Neural cell (in vitro differentiated cells): ENCODE measurements around the gene RNF213. TPM values are rescaled to one million over a fixed set of nuclear protein-coding genes. Genes with fewer than 3 reads are reported as not detected.

Experiments used
- H2AFZ ChIP-seq: fragments of 200-600, 300-800 bp; sonication (generic), shearing (Covaris generic); 2 replicates; pipeline ENCODE4 v1.6.0; 2014; ENCODE audit warnings: low read depth, mild to moderate bottlenecking, antibody characterized with exemption, low read length, moderate library complexity
- H3F3A ChIP-seq: fragments of 200-600 bp; shearing (Covaris generic); 2 replicates; pipeline ENCODE4 v1.6.1; 2016; ENCODE audit warnings: mild to moderate bottlenecking, moderate library complexity, mixed read lengths, antibody characterized with exemption, low read length; ENCODE audit not compliant: insufficient read depth, poor library complexity, severe bottlenecking
- H3K27ac ChIP-seq: fragments of 200-600, 300-800 bp; sonication (generic), shearing (Covaris generic); 2 replicates; pipeline ENCODE4 v1.5.1; 2014; ENCODE audit warnings: mild to moderate bottlenecking, low read length, moderate library complexity
- H3K27me3 ChIP-seq: fragments of 300-800, 200-600 bp; sonication (generic), shearing (Covaris generic); 2 replicates; pipeline ENCODE4 v1.6.0; 2014; ENCODE audit warnings: mild to moderate bottlenecking, low read depth, low read length, moderate library complexity; ENCODE audit not compliant: insufficient read depth
- H3K36me3 ChIP-seq: fragments of 300-800, 200-600 bp; sonication (generic), shearing (Covaris generic); 2 replicates; pipeline ENCODE4 v1.5.1; 2014; ENCODE audit warnings: mild to moderate bottlenecking, antibody characterized with exemption, low read length, moderate library complexity; ENCODE audit not compliant: insufficient read depth
- H3K4me2 ChIP-seq: fragments of 300-800, 200-600 bp; sonication (generic), shearing (Covaris generic); 2 replicates; pipeline ENCODE4 v1.6.0; 2014; ENCODE audit warnings: mild to moderate bottlenecking, low read length
- H3K4me3 ChIP-seq: fragments of 300-800, 200-600 bp; sonication (generic), shearing (Covaris generic); 2 replicates; pipeline ENCODE4 v1.5.1; 2014; ENCODE audit warnings: mild to moderate bottlenecking, low read length, moderate library complexity
- H3K79me2 ChIP-seq: fragments of 200-600 bp; shearing (Covaris generic); replicated peaks from 2 replicates; pipeline ENCODE4 v1.6.0; 2014; ENCODE audit warnings: mild to moderate bottlenecking, low read length, moderate library complexity; ENCODE audit not compliant: insufficient read depth
- H3K9ac ChIP-seq: fragments of 300-800, 200-600 bp; sonication (generic), shearing (Covaris generic); 2 replicates; pipeline ENCODE4 v1.6.1; 2016; ENCODE audit warnings: mild to moderate bottlenecking, low read length, mixed read lengths
- H3K9me2 ChIP-seq: fragments of 200-600 bp; shearing (Covaris generic); 2 replicates; pipeline ENCODE4 v1.6.1; 2016; ENCODE audit warnings: mild to moderate bottlenecking, low read length, mixed read lengths; ENCODE audit not compliant: insufficient read depth
- H3K9me3 ChIP-seq: fragments of 200-600, 300-800 bp; sonication (generic), shearing (Covaris generic); 2 replicates; pipeline ENCODE4 v1.6.1; 2016; ENCODE audit warnings: mild to moderate bottlenecking, mixed run types, low read length, moderate library complexity, mixed read lengths
- H4K20me1 ChIP-seq: fragments of 200-600 bp; shearing (Covaris generic); 2 replicates; pipeline ENCODE4 v1.6.1; 2016; ENCODE audit warnings: mild to moderate bottlenecking, mixed run types; ENCODE audit not compliant: insufficient read depth
- EP300 ChIP-seq: fragments of 450-650 bp; conservative IDR thresholded peaks from 2 replicates; pipeline ENCODE4 v1.6.1; 2014; ENCODE audit warnings: antibody characterized with exemption, mild to moderate bottlenecking, moderate library complexity; ENCODE audit not compliant: poor library complexity, severe bottlenecking
- EZH2 ChIP-seq: fragments of 200-600, 300-800 bp; shearing (Covaris generic), sonication (generic); IDR thresholded peaks from 2 replicates; pipeline ENCODE4 v1.6.1; 2014; ENCODE audit warnings: antibody characterized with exemption, low read length, borderline replicate concordance, mild to moderate bottlenecking; ENCODE audit not compliant: insufficient read depth, poor library complexity, severe bottlenecking
- MXI1 ChIP-seq: fragments of 450-650 bp; conservative IDR thresholded peaks from 2 replicates; pipeline ENCODE4 v1.6.1; 2014; ENCODE audit warnings: antibody characterized with exemption, mild to moderate bottlenecking; ENCODE audit not compliant: poor library complexity, severe bottlenecking
- POLR2AphosphoS5 ChIP-seq: IDR thresholded peaks from 2 replicates; pipeline ENCODE4 v1.6.1; 2012
- RAD21 ChIP-seq: fragments of 450-650 bp; conservative IDR thresholded peaks from 2 replicates; pipeline ENCODE4 v1.6.1; 2014; ENCODE audit warnings: antibody characterized with exemption, mild to moderate bottlenecking, moderate library complexity
- REST ChIP-seq: IDR thresholded peaks from 2 replicates; pipeline ENCODE4 v1.6.1; 2012; ENCODE audit warnings: borderline replicate concordance
- SMC3 ChIP-seq: fragments of 450-650 bp; conservative IDR thresholded peaks from 2 replicates; pipeline ENCODE4 v1.6.1; 2014; ENCODE audit warnings: antibody characterized with exemption, mild to moderate bottlenecking, moderate library complexity; ENCODE audit not compliant: poor library complexity
- TAF1 ChIP-seq: IDR thresholded peaks from 2 replicates; pipeline ENCODE4 v1.6.1; 2012; ENCODE audit warnings: low read depth
- polyA plus RNA-seq: library from polyadenylated mRNA; depleted of rRNA; stranded (reverse); fragments of >200 nt; gene quantifications from 2 replicates; pipeline ENCODE4 v1.2.3, GENCODE V29; 2014
- TF ChIP-seq, protein P1 (sequence below): fragments of 450-650 bp; IDR thresholded peaks from 2 replicates; pipeline ENCODE4 v1.5.1; 2014; ENCODE audit warnings: antibody characterized with exemption, mild to moderate bottlenecking, moderate library complexity; ENCODE audit not compliant: poor library complexity, severe bottlenecking

RNF213 gene
- polyA plus RNA-seq, 1 donor from 2014 or later: 1.5 TPM

GRCh38 chr17:80319999-80320344 lies 59.3 kb downstream of the RNF213 start:
- no peak overlapping the region for H3K4me3 ChIP-seq
- H3K27ac ChIP-seq: no peak overlapping the region
- no peaks in the 10 kb centered on the region for H4K20me1 ChIP-seq
- H3K4me2 ChIP-seq: no peak overlapping the region
- TF ChIP-seq SMC3 (no peak), MXI1 (no peak), POLR2AphosphoS5 (no peak), RAD21 (no peak), EP300 (no peak)
- H3K9ac ChIP-seq: no peak overlapping the region
- no peaks in the 10 kb centered on the region for H3F3A ChIP-seq
- no peaks in the 10 kb centered on the region for H3K79me2 ChIP-seq
- H3K9me3 ChIP-seq: no peaks in the 10 kb centered on the region
- no peaks in the 10 kb centered on the region for H3K36me3 ChIP-seq
- H2AFZ ChIP-seq: no peak overlapping the region
- H3K9me2 ChIP-seq: no peaks in the 10 kb centered on the region
- no peaks in the 10 kb centered on the region for H3K27me3 ChIP-seq

- Histone ChIP-seq H3K9ac (no peak overlapping the region), H3K9me2 (no peaks in the 10 kb centered on the region), H3K27ac (no peak overlapping the region), H3K27me3 (no peaks in the 10 kb centered on the region), H3K9me3 (no peaks in the 10 kb centered on the region), H3K4me3 (no peak overlapping the region), H3K4me2 (no peak overlapping the region), H2AFZ (no peak overlapping the region), H3F3A (no peaks in the 10 kb centered on the region), H3K79me2 (no peaks in the 10 kb centered on the region), H3K36me3 (no peaks in the 10 kb centered on the region), H4K20me1 (no peaks in the 10 kb centered on the region)
- no peak for TF ChIP-seq EP300
- TF ChIP-seq, protein P1, sequence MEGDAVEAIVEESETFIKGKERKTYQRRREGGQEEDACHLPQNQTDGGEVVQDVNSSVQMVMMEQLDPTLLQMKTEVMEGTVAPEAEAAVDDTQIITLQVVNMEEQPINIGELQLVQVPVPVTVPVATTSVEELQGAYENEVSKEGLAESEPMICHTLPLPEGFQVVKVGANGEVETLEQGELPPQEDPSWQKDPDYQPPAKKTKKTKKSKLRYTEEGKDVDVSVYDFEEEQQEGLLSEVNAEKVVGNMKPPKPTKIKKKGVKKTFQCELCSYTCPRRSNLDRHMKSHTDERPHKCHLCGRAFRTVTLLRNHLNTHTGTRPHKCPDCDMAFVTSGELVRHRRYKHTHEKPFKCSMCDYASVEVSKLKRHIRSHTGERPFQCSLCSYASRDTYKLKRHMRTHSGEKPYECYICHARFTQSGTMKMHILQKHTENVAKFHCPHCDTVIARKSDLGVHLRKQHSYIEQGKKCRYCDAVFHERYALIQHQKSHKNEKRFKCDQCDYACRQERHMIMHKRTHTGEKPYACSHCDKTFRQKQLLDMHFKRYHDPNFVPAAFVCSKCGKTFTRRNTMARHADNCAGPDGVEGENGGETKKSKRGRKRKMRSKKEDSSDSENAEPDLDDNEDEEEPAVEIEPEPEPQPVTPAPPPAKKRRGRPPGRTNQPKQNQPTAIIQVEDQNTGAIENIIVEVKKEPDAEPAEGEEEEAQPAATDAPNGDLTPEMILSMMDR: no peak
- TF ChIP-seq RAD21: no peak
- TF ChIP-seq REST: no peak
- no peak for TF ChIP-seq MXI1
- no peak for TF ChIP-seq EZH2
- no peak for TF ChIP-seq TAF1
- TF ChIP-seq POLR2AphosphoS5: no peak
- no peak for TF ChIP-seq SMC3
These were observed 59.8 kb downstream of the RNF213 start for GRCh38 chr17:80320496-80320895.

DNA sequence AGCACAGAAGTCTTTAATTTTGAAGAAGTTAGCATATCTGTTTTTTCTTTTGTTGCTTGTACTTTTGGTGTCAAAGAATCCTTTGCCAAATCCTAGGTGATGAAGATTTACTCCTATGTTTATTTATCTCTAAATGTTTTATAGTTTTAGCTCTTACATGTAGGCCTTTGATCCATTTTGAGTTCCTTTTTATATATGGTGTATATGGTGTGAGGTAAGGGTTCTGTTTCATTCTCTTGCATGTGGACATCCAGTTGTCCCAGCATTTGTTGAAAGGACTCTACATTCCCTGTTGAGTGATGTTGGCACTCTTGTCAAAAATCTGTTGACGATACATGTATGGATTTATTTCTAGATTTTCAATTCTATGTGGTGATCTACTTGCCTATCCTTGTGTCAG lies 62.2 kb downstream of the RNF213 start:
- no peaks in the 10 kb centered on the region for H3K27me3 ChIP-seq
- no peaks in the 10 kb centered on the region for H3K9me3 ChIP-seq
- TF ChIP-seq REST (no peak), RAD21 (no peak), POLR2AphosphoS5 (no peak), EP300 (no peak), MXI1 (no peak), TAF1 (no peak), SMC3 (no peak), EZH2 (no peak)
- TF ChIP-seq, protein P1: no peak
- H3K4me3 ChIP-seq: no peak overlapping the region
- H3K36me3 ChIP-seq: no peaks in the 10 kb centered on the region
- H3K4me2 ChIP-seq: no peak overlapping the region
- H3K27ac ChIP-seq: no peak overlapping the region
- H2AFZ ChIP-seq: no peak overlapping the region
- H3K9ac ChIP-seq: no peak overlapping the region
- no peaks in the 10 kb centered on the region for H4K20me1 ChIP-seq
- H3K79me2 ChIP-seq: no peaks in the 10 kb centered on the region
- no peaks in the 10 kb centered on the region for H3F3A ChIP-seq
- no peaks in the 10 kb centered on the region for H3K9me2 ChIP-seq
